GM19239 (cell line): ENCODE results near the gene BARX1.
A peak's percentile ranks its signal among the peaks of the same experiment; 100 is the strongest.
"Not testable (repeated sequence)": the region's sequence is repeated elsewhere in the genome, so short reads cannot be mapped to it uniquely, and the experiment has no call there.

Experiments
- DNase-seq: peaks from one replicate; pipeline ENCODE4 v3.0.0; 2011; ENCODE audit warnings: low spot score; ENCODE audit not compliant: insufficient read length
- FAIRE-seq: peaks from 2 replicates; lab custom pipeline; 2011; peaks lifted over from hg19 to GRCh38; lab: Jason Lieb, UNC

The BARX1 gene, protein sequence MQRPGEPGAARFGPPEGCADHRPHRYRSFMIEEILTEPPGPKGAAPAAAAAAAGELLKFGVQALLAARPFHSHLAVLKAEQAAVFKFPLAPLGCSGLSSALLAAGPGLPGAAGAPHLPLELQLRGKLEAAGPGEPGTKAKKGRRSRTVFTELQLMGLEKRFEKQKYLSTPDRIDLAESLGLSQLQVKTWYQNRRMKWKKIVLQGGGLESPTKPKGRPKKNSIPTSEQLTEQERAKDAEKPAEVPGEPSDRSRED

DNA sequence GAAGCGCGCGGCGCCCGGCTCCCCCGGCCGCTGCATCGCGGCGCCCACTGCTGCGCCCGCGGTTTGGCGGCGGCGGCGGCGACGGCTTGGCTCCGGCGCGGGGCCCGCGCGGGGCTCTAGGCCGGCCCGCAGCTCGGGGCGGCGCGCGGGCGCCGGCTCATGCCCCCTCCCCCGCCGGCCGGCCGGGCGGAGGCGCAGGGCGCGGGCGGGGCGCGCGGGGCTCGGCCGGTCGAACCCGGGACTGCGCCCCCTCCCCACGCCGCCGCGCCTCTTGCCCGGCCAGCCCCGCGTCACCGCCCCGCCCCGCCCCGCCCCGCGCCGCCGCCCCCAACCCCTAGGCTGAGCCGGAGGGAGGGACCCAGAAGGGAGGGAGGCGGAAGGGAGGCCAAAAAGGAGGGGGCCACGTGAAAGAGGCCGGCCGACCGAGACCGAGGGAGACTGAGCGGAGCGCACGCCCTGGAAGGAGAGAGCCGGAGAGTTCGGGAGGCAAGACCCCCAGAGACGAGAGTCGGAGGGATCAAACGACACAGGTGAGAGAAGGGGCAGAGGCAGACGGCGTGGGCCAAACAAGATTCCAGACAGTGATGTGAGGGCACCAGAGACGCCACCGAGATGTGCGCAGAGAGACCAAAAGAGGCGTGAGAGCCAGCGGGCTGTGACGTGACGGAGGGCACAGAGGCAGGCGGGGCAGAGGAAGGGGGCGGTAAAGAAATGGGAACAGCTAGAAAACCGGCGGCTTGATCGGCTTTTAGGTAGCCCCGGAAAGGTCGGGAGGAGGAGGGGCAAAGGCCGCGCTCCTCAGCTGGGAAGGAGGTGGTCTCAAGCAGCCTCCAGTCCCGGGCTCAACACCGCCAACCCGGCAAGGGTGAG lies at the start of gene BARX1:
Gene BARX1, minus strand, starts transcription at position 245 of the 870 bp plus-strand sequence. Its CDS starts 209 bp downstream, at position 36.
- FAIRE-seq (no peak), DNase-seq (no peak)

DNA sequence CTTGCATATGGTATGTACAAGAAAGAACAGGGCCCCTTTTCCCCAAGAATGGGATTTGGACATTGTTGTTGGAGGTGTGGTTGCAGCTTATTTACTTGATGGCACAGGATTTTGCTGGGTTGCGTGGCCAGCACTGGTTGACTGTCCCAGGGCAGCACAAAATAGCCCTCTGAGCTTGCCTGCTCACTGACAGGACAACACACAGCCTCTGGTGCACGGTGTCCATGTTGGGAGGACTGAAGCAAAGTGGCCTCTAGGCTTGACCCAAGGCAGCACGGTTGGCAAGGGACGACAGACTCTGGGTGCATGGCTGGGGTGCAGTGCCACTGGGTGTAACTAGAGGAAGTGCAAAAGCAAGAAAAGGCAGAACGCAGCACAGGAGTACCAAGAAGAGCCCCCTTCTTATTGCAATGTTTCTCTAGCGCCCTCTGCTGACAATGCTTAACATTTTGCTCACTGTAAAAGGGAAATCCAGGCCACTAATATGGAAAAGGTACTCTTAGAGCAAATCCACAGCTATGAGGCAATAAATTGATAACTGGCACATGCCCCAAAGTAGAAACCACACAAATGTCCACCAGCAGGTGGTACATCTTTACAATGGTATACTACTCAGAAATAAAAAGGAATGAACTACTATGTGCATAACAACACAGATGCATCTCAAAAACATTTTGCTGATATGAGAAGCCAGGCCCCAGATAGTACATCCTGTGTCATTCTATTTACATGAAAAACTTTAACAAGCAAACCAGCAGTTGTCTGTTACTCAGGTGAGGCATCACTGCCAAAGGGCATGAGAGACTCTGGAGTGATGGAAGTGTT lies 47.4 kb upstream of the BARX1 start:
- DNase-seq: peak; percentile 10
- FAIRE-seq: peak; percentile 87

DNA sequence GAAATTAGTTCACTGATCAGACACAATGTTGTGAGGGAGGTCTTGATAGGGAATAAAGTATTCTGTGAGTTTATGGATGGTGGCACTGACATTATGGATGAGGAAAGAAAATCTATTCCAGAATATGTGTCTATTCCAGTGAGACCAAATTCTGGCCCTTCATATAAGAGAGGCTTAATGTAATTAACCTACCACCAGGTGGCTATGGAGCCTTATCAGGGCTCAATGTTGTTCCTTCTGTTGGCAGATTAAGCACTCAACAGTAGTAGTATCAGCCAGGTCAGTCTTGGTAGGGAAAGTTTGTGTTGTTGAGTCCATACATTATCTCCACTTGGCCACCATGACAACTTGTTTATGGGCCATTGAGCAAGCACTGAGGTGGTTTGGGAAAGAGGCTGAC lies 41.7 kb upstream of the BARX1 start:
- DNase-seq (no peak), FAIRE-seq (no peak)

DNA sequence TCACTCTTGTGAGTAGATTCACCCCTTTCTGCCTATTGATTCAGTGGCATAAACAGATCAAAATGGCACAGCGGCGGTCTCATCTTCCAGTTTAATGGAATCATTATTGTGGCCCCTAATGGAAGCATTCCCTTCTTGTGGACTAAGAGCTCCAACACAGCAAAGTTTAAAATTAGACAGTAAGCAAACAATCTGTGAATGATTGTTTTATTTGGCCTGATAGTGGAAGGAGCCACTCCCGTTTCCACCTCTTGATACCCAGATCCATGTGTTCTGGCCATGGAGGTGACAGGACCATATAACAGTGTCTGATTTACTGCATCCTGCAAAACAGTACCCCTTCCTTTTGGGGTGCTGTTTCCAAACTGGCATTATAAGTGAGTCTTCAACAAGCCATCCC lies 41.2 kb upstream of the BARX1 start:
- DNase-seq (no peak), FAIRE-seq (no peak)

DNA sequence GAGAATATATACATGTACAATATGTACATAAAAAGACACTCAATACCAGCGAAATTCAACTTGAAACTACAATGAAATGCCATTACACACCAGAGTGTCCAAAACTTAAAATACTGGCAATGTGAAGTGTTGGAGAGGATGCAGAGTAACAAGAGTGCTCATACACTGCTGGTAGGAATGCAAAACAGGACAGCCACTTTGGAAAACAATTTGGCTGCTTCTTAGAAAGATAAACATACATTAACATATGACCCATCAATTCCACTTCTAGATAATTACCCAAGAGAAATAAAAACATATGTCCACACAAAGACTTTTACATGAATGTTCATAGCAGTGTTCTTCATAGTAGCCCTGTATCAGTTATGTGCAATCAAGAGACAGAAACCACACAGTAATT lies 39.4 kb upstream of the BARX1 start:
- FAIRE-seq (no peak), DNase-seq (no peak)

DNA sequence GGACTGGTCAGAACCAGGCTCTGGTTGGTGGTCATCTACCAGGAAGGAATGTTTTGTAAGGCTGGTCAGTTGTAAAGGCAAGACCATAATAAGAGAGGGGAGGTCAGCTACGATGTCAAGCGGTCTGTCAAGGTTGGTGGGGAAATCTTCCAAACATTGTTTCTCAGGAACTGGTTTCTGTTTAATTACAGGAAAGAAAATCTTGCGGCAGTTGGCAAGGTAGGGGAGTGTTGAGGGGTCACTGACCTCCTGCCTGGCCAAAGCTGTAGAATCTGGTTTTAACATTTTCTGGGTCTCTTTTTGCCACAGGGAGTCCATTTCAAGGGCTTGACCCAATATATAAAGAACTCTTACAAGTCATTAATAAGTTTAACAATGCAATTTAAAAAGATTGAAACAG lies 39.0 kb upstream of the BARX1 start:
- DNase-seq (no peak), FAIRE-seq (no peak)

DNA sequence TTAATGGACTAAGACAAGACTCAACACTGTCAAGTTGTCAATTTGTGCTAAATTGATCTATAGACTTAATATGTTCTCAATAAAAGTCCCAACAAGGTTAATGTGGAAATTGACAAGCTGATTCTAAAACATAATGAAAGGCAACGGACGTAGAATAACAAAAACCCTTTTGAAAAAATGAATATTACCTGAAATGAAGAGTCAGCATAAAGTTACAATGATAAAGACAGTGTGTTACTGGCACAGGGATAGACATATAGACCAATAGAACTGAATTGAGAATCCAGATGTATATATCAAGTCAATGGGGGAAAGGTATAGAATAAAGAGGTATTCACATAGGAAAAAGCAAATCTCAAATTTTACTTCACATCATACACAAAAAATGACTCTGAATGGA lies 37.7 kb upstream of the BARX1 start:
- no peak for DNase-seq
- no peak for FAIRE-seq

DNA sequence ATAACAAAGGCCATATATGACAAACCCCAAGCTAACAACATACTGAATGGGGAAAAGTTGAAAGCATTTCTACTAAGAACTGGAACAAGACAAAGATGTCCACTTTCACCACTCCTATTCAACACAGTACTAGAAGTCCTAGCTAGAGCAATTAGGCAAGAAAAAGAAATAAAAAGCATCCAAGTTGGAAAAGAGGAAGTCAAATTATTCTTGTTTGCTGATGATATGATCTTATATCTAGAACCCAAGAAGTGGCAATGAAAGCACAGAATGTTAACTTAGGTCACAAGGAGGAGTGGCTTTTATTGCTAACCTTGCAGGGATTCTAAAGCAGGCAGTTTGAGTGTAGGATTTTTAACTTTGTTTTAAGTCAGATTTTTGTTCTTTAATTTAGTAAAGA lies 35.3 kb upstream of the BARX1 start:
- FAIRE-seq (no peak), DNase-seq (no peak)

DNA sequence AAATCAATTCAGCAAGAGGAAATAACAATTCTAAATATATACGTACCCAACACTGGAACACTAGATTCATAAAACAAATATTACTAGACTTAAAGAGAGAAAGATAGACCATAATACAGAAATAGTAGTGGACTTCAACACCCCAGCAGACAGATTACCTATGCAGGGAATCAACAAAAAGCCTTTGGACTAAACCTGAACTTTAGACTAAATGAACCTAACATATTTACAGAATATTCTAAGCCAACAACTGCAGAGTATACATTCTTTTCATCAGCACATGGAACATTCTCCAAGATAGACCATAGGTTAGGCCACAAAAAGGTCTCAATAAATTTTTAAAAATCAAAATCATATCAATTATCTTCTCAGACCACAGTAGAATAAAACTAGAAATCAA lies 32.9 kb upstream of the BARX1 start:
- FAIRE-seq: no peak

DNA sequence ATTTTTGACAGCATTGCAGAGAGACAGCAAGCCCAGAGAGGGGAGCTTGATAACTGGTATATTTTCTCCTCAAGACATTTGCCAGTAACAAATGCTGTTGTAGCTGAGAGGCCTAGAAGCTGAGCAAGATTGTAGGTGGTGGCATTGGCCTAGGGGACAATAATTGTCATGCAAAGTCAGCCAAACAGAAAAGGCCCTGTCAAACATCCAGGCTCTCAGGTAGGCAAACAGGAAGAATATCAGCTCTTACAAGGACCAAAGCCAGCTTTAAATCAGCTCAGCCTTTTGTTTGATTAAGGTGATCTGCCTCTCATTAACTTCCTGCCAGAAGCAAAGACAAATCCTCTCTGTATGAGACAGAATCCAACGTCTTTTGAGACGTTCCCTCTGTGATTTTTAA lies 29.7 kb upstream of the BARX1 start:
- FAIRE-seq (no peak), DNase-seq (no peak)

More for the DNA sequence above, 32.9 kb upstream of the BARX1 start:
- DNase-seq: no peak

DNA sequence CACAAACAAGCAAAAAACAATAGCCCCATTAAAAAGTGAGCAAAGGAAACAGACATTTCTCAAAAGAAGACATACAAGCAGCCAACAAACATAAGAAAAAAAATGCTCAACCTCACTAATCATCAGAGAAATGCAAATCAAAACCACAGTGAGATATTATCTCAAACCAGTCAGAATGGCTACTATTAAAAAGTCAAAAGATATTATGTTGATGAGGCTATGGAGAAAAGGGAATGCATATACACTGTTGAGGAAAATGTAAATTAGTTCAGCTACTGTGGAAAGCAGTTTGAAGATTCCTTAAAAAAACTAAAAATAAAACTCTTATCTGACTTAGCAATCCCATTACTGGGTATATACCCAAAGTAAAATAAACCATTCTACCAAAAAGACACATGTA lies 28.7 kb upstream of the BARX1 start:
- no peak for DNase-seq
- FAIRE-seq: no peak

DNA sequence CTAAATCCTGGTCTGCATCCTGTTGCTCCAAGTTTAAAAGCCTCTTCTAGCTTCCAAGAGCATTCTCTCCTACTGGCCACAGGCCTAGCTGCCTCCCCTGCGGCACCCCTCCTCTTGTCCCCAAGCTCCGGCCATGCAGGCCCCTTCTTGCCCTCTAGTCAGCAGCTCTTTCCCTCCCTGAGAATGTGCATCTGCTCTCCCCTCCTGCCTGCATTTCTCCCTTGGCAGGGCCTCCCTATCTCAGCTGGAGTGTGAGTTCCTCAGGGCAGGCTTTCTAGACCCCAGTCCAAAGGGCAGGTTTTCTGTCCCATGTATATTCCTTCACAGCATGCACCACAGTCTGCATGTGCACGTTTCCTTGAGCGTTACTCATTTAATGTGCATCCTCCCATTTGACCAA lies 24.6 kb upstream of the BARX1 start:
- DNase-seq (no peak), FAIRE-seq (no peak)

DNA sequence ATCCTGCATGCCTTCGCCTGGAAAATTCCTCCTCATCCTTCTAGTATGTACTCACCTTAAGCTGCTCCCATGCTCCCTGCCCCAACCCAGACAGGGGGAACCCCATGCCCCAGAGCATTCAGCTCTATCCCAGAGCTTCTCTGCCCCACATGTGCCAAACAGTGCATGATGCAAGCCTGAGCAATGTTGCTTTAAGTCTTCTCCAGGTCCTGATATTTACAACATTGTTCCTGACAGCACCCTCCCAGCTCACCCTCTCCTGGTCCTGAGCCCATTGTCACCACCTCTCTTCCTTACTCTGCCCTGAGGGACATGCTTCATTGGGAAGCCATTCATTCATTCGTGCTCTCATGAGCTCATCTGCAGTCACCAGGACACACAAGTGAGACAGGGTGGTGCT lies 23.4 kb upstream of the BARX1 start:
- DNase-seq (no peak), FAIRE-seq (no peak)

DNA sequence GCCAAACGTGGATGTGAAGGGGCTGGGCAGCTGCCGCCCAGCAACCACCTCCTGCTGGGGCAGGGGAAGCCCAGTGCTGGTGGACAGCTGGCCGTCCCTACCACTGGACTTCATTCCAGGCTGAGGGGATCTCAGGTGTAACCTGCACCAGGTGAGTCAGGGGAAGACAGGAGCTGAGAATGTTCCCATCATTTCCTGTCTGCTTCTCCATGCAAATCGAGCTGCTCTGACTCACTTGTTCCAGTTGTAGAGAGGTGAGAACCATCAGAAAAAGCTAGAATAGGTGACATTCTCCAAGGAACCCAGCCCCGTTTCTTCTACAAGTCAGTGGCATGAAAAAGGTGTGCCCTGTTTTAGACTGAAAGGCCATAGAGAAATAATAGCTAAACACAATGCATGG lies 21.8 kb upstream of the BARX1 start:
- no peak for FAIRE-seq
- DNase-seq: no peak

DNA sequence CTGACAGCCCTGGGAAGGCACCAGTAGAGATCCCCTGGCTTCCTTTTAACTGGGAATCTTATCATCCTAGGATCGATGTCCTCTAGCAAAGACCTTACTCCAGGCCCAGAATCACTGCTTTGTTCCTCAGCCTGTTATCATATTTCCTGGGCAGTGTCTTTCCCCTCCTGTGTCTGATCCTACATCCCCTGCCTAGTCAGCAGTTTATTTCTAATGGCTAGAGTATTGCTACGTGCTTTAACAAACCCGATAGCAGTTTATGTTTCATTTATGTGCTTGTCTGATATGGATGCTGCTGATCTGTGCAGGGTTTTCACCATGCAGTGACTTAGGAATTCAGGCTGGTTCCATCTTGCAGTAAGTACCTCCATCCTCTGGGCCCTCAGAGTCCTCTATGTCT lies 20.9 kb upstream of the BARX1 start:
- DNase-seq (no peak), FAIRE-seq (no peak)

DNA sequence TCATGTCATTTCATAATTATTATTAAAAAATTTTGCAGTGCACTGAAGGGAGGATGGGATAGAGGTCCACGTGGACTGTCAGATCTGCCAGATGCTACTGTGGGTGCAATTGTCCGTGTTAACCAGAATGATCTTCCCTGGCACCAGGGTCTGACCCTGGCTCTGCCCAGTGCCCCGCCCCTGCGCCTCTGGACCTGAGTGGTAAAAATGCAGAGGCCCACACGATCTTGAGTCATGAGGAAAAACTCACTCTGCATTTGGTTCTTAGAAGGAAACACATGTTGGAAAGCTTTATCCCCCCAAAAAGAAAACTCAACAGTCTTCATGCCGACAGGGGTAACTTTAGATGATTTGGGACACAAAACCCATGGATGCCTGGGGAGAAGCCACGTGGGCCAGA lies 20.1 kb upstream of the BARX1 start:
- no peak for FAIRE-seq

DNA sequence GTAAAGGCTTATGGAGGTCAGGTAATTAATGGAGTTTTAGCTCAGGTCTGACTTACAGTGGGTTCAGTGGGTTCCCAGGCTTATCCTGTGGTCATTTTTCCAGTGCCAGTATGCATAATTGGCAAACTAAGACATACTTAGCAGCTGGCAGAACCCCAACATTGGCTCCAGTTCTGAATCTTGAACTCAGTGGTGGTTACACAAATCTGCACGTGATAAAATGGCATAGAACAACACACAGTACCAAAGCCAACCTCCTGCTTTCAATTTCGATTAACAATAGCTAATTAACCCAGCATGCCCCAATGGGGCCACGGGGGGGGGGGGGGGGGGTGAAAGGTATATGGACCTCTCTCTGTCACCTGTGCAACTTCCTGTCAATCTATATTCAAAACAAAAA lies 19.0 kb upstream of the BARX1 start:
- FAIRE-seq (no peak), DNase-seq (no peak)

More for the DNA sequence above, 20.1 kb upstream of the BARX1 start:
- no peak for DNase-seq

DNA sequence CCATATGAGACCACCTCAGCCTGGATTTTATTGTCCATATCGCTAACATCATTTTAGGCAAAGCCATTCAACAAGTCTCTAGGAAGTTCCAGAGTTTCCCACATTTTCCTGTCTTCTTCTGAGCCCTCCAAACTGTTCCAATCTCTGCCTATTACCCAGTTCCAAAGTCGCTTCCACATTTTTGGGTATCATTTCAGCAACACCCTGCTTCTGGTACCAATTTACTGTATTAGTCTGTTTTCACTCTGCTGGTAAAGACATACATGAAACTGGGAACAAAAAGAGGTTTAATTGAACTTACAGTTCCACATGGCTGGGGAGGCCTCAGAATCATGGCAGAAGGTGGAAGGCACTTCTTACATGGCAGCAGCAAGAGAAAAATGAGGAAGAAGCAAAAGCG lies 17.5 kb upstream of the BARX1 start:
- not testable (repeated sequence) for FAIRE-seq, DNase-seq

DNA sequence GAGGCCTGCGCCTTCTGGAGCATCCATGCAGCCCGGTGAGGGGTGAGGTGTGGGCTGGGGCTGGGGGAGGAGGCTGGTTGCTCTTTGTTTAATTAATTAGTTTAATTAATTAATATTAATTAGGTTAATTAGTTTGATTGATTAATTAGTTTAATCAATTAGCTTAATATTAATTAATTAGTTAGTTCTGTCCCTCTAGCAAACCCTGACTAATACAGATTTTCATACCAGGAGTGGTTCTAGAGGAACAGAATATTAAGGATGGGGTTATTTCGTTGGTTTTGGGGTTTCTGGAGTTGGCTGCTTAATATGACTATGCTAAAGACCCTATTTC lies 14.1 kb upstream of the BARX1 start:
- DNase-seq (no peak), FAIRE-seq (no peak)

DNA sequence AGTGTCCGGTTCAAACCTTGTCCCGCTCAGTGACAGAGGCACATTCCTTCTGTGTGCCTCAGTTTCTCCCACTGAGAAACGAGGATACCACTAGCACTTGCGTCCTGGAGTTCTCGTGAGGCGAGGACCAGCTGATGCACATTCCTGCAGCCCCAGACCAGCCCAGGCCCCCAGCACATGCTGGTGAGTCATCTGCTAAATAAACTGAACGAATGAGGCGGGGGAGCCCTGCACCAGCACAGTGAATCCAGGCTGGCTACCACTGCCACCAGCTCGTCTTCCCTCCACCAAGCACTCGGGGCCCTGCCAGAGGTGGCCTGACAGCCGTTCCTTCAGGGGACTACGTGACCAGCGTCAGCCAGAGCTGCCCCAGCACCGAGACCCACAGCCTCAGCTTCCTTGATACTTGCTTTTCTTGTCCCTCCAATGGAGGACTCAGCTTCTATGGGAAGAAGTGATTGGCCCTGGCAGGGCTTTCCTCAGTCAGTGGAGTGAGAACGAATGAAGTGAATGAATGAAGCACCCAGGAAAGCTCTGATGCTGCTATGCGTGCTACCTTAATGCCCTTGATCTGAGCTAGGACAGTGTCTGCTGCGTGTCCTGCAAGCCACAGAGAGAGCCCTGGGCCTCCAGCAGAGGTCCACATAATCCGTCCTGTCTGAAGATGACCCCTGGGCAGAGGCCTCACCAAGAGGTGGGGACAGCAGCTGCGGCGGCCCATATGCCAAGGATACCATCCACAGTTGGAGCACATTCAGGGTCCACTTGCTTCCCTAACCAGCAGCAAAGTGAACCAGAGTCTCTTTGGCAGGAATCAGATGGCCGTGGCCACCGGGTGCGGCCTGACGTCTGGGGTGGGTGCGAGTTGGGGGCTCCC lies 13.5 kb upstream of the BARX1 start:
- DNase-seq (no peak), FAIRE-seq (no peak)
